A549 (cell line): ENCODE data around the gene ARHGAP22. TPM values are rescaled to one million over a fixed set of nuclear protein-coding genes. Genes with fewer than 3 reads are reported as not detected.

Source experiments
- ATAC-seq, 2 experiments: fragments of 200-7000 bp in 1 of 2; fragments of >200 bp in 1 of 2; cut with Nextera tagmentation in 1 of 2; cut with Tn5 transposase in 1 of 2; 3 replicates each; pipeline versions ENCODE4 v1.8.0 to v1.9.1; 2018 to 2020; ENCODE audit warnings: mild to moderate bottlenecking in 1 of 2, moderate library complexity in 1 of 2
- CTCF ChIA-PET: fragments of 300-600 bp; sonication (Branson Sonifier 250); formaldehyde crosslinking; extraction: SDS; loops from one replicate; lab custom pipeline; 2021; ENCODE audit warnings: antibody characterized with exemption, inconsistent platforms; lab: Yijun Ruan, JAX
- POLR2A ChIA-PET: fragments of 350-600 bp; formaldehyde crosslinking; extraction: SDS; loops from one replicate; lab custom pipeline; 2021; ENCODE audit warnings: antibody characterized with exemption, inconsistent platforms; lab: Yijun Ruan, JAX
- DNase-seq, 2 experiments: peaks; one replicate each; pipeline versions ENCODE4 v3.0.0 to v3.0.0-alpha.2; 2011 to 2016; ENCODE audit warnings: low read depth in 1 of 2, low spot score in 1 of 2
- FAIRE-seq: peaks from 2 replicates; lab custom pipeline; 2011; peaks lifted over from hg19 to GRCh38; lab: Jason Lieb, UNC
- H3K27ac ChIP-seq, 2 experiments: fragments of >200 bp; sonication (Bioruptor Twin); formaldehyde crosslinking; 3 replicates each; pipeline ENCODE4 v1.5.1; 2016 to 2017
- H3K4me1 ChIP-seq: fragments of >200 bp; sonication (Bioruptor Twin); formaldehyde crosslinking; 3 replicates; pipeline ENCODE4 v1.6.1; 2016
- H3K4me2 ChIP-seq: fragments of >200 bp; sonication (Bioruptor Twin); formaldehyde crosslinking; 3 replicates; pipeline ENCODE4 v1.6.1; 2016
- H3K4me3 ChIP-seq: fragments of >200 bp; sonication (Bioruptor Twin); formaldehyde crosslinking; 3 replicates; pipeline ENCODE4 v1.5.1; 2016
- H3K9me3 ChIP-seq: fragments of >200 bp; sonication (Bioruptor Twin); formaldehyde crosslinking; 3 replicates; pipeline ENCODE4 v1.6.1; 2016
- BCL3 ChIP-seq: fragments of >200 bp; sonication (Bioruptor Twin); formaldehyde crosslinking; IDR thresholded peaks from 3 replicates; pipeline ENCODE4 v1.6.1; 2016
- CBX2 ChIP-seq: fragments of 200-600 bp; sonication (generic); IDR thresholded peaks from 2 replicates; pipeline ENCODE4 v1.6.1; 2016; ENCODE audit warnings: low read depth, mild to moderate bottlenecking, borderline replicate concordance
- CEBPB ChIP-seq, 2 experiments: fragments of >200 bp in 1 of 2; sonication (Bioruptor Twin) in 1 of 2; formaldehyde crosslinking in 1 of 2; IDR thresholded peaks; 2 replicates each; pipeline ENCODE4 v1.6.1; 2012 to 2016
- CHD2 ChIP-seq: fragments of 150-350 bp; IDR thresholded peaks from 2 replicates; pipeline ENCODE4 v1.6.1; 2014; ENCODE audit warnings: low read length; ENCODE audit not compliant: partially characterized antibody
- CHD4 ChIP-seq: fragments of 200-600 bp; sonication (generic); IDR thresholded peaks from 2 replicates; pipeline ENCODE4 v1.6.1; 2016; ENCODE audit warnings: antibody characterized with exemption, mild to moderate bottlenecking, borderline replicate concordance
- EHMT2 ChIP-seq: fragments of 200-600 bp; sonication (generic); IDR thresholded peaks from 2 replicates; pipeline ENCODE4 v1.6.1; 2016; ENCODE audit warnings: antibody characterized with exemption, low read depth, mild to moderate bottlenecking, moderate library complexity
- ELK1 ChIP-seq: fragments of 150-350 bp; IDR thresholded peaks from 2 replicates; pipeline ENCODE4 v1.6.1; 2014; ENCODE audit warnings: low read depth, mild to moderate bottlenecking, low read length
- ESRRA ChIP-seq: fragments of 150-350 bp; IDR thresholded peaks from 2 replicates; pipeline ENCODE4 v1.6.1; 2014; ENCODE audit warnings: mild to moderate bottlenecking, low read length, borderline replicate concordance
- HEYL ChIP-seq: fragments of 250-450 bp; sonication (Bioruptor Pico); IDR thresholded peaks from 2 replicates; pipeline ENCODE4 v1.8.0; 2021; ENCODE audit warnings: mild to moderate bottlenecking, moderate library complexity
- HOXB13 ChIP-seq: fragments of 250-450 bp; sonication (Bioruptor Pico); IDR thresholded peaks from 2 replicates; pipeline ENCODE4 v1.5.0; 2020; ENCODE audit warnings: low read depth, mild to moderate bottlenecking, moderate library complexity
- HOXB5 ChIP-seq: fragments of 250-450 bp; sonication (Bioruptor Pico); IDR thresholded peaks from 2 replicates; pipeline ENCODE4 v1.5.0; 2020; ENCODE audit warnings: mild to moderate bottlenecking, moderate library complexity
- KDM1A ChIP-seq: fragments of 200-600 bp; sonication (generic); IDR thresholded peaks from 2 replicates; pipeline ENCODE4 v1.6.1; 2016; ENCODE audit warnings: low read depth, mild to moderate bottlenecking
- MAZ ChIP-seq: fragments of 150-350 bp; IDR thresholded peaks from 2 replicates; pipeline ENCODE4 v1.6.1; 2014; ENCODE audit warnings: antibody characterized with exemption, low read depth, low read length, borderline replicate concordance
- MYC ChIP-seq: IDR thresholded peaks from 2 replicates; pipeline ENCODE4 v1.6.1; 2012; ENCODE audit warnings: mild to moderate bottlenecking, inconsistent platforms, low read length, improper control_type of control experiment, borderline replicate concordance
- NR3C1 ChIP-seq: fragments of >200 bp; sonication (Bioruptor Twin); formaldehyde crosslinking; IDR thresholded peaks from 3 replicates; pipeline ENCODE4 v1.6.1; 2017
- PBX3 ChIP-seq: IDR thresholded peaks from 2 replicates; pipeline ENCODE4 v1.6.1; 2012
- POLR2A ChIP-seq: IDR thresholded peaks from 2 replicates; pipeline ENCODE4 v1.6.1; 2012; ENCODE audit warnings: mild to moderate bottlenecking, low read length
- POLR2AphosphoS2 ChIP-seq: conservative IDR thresholded peaks from 2 replicates; pipeline ENCODE4 v1.6.1; 2012; ENCODE audit warnings: low read length, improper control_type of control experiment, inconsistent platforms
- RAD21 ChIP-seq, 2 experiments: fragments of >200 bp in 1 of 2; sonication (Bioruptor Twin) in 1 of 2; formaldehyde crosslinking in 1 of 2; IDR thresholded peaks in 1 of 2; conservative IDR thresholded peaks in 1 of 2; 2 replicates in 1 of 2; 3 replicates in 1 of 2; pipeline ENCODE4 v1.6.1; 2012 to 2018; ENCODE audit warnings: inconsistent platforms in 1 of 2
- RARB ChIP-seq: fragments of 250-450 bp; sonication (Bioruptor Pico); IDR thresholded peaks from 2 replicates; pipeline ENCODE4 v1.8.0; 2021; ENCODE audit warnings: mild to moderate bottlenecking, moderate library complexity
- RFX5 ChIP-seq: fragments of 450-650 bp; IDR thresholded peaks from 2 replicates; pipeline ENCODE4 v1.7.1; 2014; ENCODE audit warnings: antibody characterized with exemption, mild to moderate bottlenecking, moderate library complexity
- SMC3 ChIP-seq: fragments of >200 bp; sonication (Bioruptor Twin); formaldehyde crosslinking; IDR thresholded peaks from 3 replicates; pipeline ENCODE4 v1.6.1; 2018; ENCODE audit warnings: inconsistent platforms
- WGBS: methylation state at CpG from one replicate; pipeline ENCODE4 v1.1.6; 2017; ENCODE audit errors: missing lambda C conversion rate; 5-methylcytosine and 5-hydroxymethylcytosine counted together
- polyA plus RNA-seq, 4 experiments: library from polyadenylated mRNA; depleted of rRNA in 3 of 4; stranded (reverse); fragments of >200 nt; fragmentation: RNase III in 1 of 4; extraction: RNeasy Plus Mini Kit Qiagen cat#74134 plus additional on column Dnase treatment in 1 of 4; gene quantifications; 2 replicates in 3 of 4; 3 replicates in 1 of 4; pipeline ENCODE4 v1.2.3, GENCODE V29; 2011 to 2017

The ARHGAP22 gene
- polyA plus RNA-seq, 2 of the 4 experiments (the other 2 are of a cell fraction): 1.9 to 3.2 TPM

- no peak for TF ChIP-seq MAZ
- TF ChIP-seq CBX2: no peak
- no peak for TF ChIP-seq POLR2AphosphoS2
These were observed 31.8 kb downstream of the ARHGAP22 start (continued) for GRCh38 chr10:48573045-48573444.

- TF ChIP-seq CEBPB (IDR thresholded peaks at IDR 0.05) (no peak), KDM1A (no peak), ELK1 (no peak), HOXB5 (no peak), BCL3 (no peak), MAZ (no peak), RARB (CRISPR knock-in tag) (no peak), RAD21 (conservative IDR thresholded peaks at IDR 0.05 in 1 of 2, IDR thresholded peaks at IDR 0.05 in 1 of 2) (no peak), CHD2 (no peak), PBX3 (no peak), HOXB13 (CRISPR knock-in tag) (no peak), SMC3 (no peak), ESRRA (no peak), RFX5 (no peak), MYC (no peak), CHD4 (no peak)
- no peak for ATAC-seq
- ChIA-PET CTCF (interaction anchor here (0.6 to 1.6 kb wide), 5 partner anchors 10 to 86 kb away, joined by 3 to 4 read pairs (median 3); no protein-coding TSS in a partner anchor), POLR2A (no interaction called here)
- Histone ChIP-seq H3K4me1 (no peaks in the 10 kb centered on the region), H3K27ac (no peak overlapping the region), H3K9me3 (no peaks in the 10 kb centered on the region), H3K4me2 (no peak overlapping the region), H3K4me3 (no peak overlapping the region)
- DNase-seq: no peak
- no peak for FAIRE-seq
- 90% methylated on average over 2 of the region's 2 CpGs for WGBS
These were observed 32.5 kb downstream of the ARHGAP22 start for GRCh38 chr10:48572414-48572813.

- FAIRE-seq (no peak), ATAC-seq (no peak), DNase-seq (no peak)
- no peaks in the 10 kb centered on the region for H3K4me1 ChIP-seq
- TF ChIP-seq SMC3 (no peak), HEYL (no peak), NR3C1 (no peak), POLR2A (no peak), EHMT2 (no peak)
- 90% methylated on average over 8 of the region's 8 CpGs for WGBS
- POLR2A ChIA-PET: no interaction called here
- H3K9me3 ChIP-seq: no peaks in the 10 kb centered on the region
- H3K4me2 ChIP-seq: no peak overlapping the region
- no peak overlapping the region for H3K27ac ChIP-seq
- no peak overlapping the region for H3K4me3 ChIP-seq
- CTCF ChIA-PET: interaction anchor here (1.1 to 2.1 kb wide), 3 partner anchors 11 to 88 kb away, joined by 3 to 7 read pairs (median 4); no protein-coding TSS in a partner anchor
These were observed 36.3 kb downstream of the ARHGAP22 start for GRCh38 chr10:48568546-48568945.
